GM19452 (cell line): ENCODE data around the gene STRBP.

Experiments
- ATAC-seq: cut with Tn5 transposase; IDR thresholded peaks from one replicate; pipeline ENCODE4 v1.9.1; 2021; ENCODE audit not compliant: unreplicated experiment

Gene STRBP

DNA sequence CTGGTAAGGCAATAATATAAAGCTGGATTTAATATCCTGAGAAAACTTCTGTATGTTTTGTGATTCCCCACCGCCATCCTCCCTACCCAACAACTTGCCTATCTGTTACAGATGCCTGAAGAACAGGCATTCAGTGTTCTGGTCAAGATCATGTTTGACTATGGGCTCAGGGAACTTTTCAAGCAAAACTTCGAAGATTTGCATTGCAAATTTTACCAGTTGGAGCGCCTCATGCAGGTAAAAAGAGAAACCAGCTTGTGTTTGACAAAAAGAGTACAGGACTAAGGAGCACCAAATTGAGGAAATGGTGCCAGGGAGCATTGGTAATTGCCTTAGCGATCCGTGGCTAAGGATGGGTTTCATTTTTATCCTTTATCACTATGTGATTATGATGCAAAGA is 194.9 kb downstream of the STRBP start:
- no peak for ATAC-seq

DNA sequence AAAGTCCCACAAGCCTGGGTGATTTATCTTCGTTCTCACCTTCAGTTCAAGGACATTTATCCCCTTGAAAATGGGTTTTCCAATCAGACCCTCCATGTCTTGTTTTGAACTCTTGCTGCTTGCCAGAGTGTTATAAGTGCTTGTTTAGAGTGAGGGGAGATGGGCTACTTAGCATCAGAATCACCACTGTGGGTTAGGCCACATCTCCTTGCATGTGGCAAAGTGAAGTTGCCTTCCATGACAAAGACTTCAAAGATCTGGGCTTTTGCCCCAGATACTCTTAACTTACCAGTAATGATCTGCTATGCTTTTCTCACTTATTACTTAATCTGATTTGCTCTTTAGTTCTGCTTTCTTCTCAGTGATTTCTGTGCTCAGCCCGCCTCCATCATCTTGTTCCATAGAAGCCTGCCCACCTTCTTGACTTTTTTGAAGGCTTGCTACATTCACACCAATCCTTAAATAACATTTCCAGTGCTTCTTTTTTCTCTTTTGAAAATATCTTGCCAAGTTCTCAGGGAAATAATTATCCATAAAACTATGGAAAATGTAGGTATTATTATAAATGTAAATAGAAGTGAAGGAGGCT is 195.9 kb downstream of the STRBP start:
- no peak for ATAC-seq
